ENCODE results near the gene ALG12. TPM values are rescaled to one million over a fixed set of nuclear protein-coding genes. Genes with fewer than 3 reads are reported as not detected.
A peak's percentile ranks its signal among the peaks of the same experiment; 100 is the strongest.

The ALG12 gene
- total RNA-seq, 4 donors from 2014 or later, result 12.8 to 16.6 (median 13.0) TPM

- no peaks in the 10 kb centered on the region for H3K27me3 ChIP-seq
- H3K4me3 ChIP-seq, result no peak overlapping the region
- H3K9me3 ChIP-seq, result no peaks in the 10 kb centered on the region
- intact Hi-C loops (cut with DNase I), result no loop called here
- 33 to 60% methylated on average over 1 of the region's 19 CpGs for WGBS, 2 donors
- H3K27ac ChIP-seq, result peak overlapping the region in 2 of 4 donors; percentile 93 to 98
- peaks cover 28 to 65% (median 35%) of the 10 kb centered on the region in 3 donors for H3K4me1 ChIP-seq
- no peak for DNase-seq
- H3K36me3 ChIP-seq, result no peaks in the 10 kb centered on the region
- TF ChIP-seq CTCF (IDR thresholded peaks at IDR 0.05) (no peak), POLR2A (IDR thresholded peaks at IDR 0.05) (no peak)
Observed at GRCh38 chr22:49938565-49939136, 20.4 kb upstream of the ALG12 start.

GRCh38 chr22:49937758-49938564 lies 19.7 kb upstream of the ALG12 start:
- Histone ChIP-seq H3K4me1 (peaks cover 28 to 72% (median 40%) of the 10 kb centered on the region in 3 donors), H3K36me3 (no peaks in the 10 kb centered on the region), H3K27me3 (no peaks in the 10 kb centered on the region), H3K4me3 (peak overlapping the region in 1 of 4 donors; percentile 80), H3K27ac (peak overlapping the region; percentile 6 to 98 (median 66)), H3K9me3 (no peaks in the 10 kb centered on the region)
- intact Hi-C loops (cut with DNase I), result no loop called here
- no peak for TF ChIP-seq CTCF (IDR thresholded peaks at IDR 0.05)
- no peak for TF ChIP-seq POLR2A (IDR thresholded peaks at IDR 0.05)
- WGBS, 2 donors, result 76 to 92% methylated on average over 5 to 14 of the region's 27 CpGs
- DNase-seq, result no peak

- intact Hi-C loops (cut with DNase I), result no loop called here
- WGBS, 2 donors, result 37 to 67% methylated on average over 1 to 4 of the region's 21 CpGs
- no peaks in the 10 kb centered on the region for H3K27me3 ChIP-seq
- peaks cover 28 to 80% (median 45%) of the 10 kb centered on the region in 3 donors for H3K4me1 ChIP-seq
- peak overlapping the region; percentile 80 to 98 (median 91) for H3K27ac ChIP-seq
- no peaks in the 10 kb centered on the region for H3K36me3 ChIP-seq
- TF ChIP-seq CTCF (IDR thresholded peaks at IDR 0.05) (no peak), POLR2A (IDR thresholded peaks at IDR 0.05) (no peak)
- peak overlapping the region in 1 of 4 donors; percentile 80 for H3K4me3 ChIP-seq
- DNase-seq, result no peak
- H3K9me3 ChIP-seq, result no peaks in the 10 kb centered on the region
Observed at GRCh38 chr22:49936973-49937757, 18.9 kb upstream of the ALG12 start.

GRCh38 chr22:49936018-49936972 lies 18.1 kb upstream of the ALG12 start:
- no peaks in the 10 kb centered on the region for H3K36me3 ChIP-seq
- no peaks in the 10 kb centered on the region for H3K27me3 ChIP-seq
- H3K4me1 ChIP-seq, result peaks cover 31 to 89% (median 53%) of the 10 kb centered on the region in 3 donors
- peak overlapping the region; percentile 80 to 98 (median 91) for H3K27ac ChIP-seq
- H3K4me3 ChIP-seq, result peak overlapping the region; percentile 24 to 80 (median 48)
- intact Hi-C loops (cut with DNase I), result no loop called here
- H3K9me3 ChIP-seq, result no peaks in the 10 kb centered on the region
- DNase-seq, result peak; percentile 65
- 7 to 26% methylated on average over 2 to 22 of the region's 52 CpGs for WGBS, 2 donors
- TF ChIP-seq CTCF (IDR thresholded peaks at IDR 0.05) (no peak), POLR2A (IDR thresholded peaks at IDR 0.05) (peak in 1 of 4 donors; percentile 70)

All from esophagus squamous epithelium (tissue), 5 donors.